Bronchial epithelial cell (primary cell): ENCODE results near the gene SVIL. TPM values are rescaled to one million over a fixed set of nuclear protein-coding genes. Genes with fewer than 3 reads are reported as not detected.

Experiments
- DNase-seq: peaks from one replicate; pipeline ENCODE4 v3.0.0-alpha.2; 2010; ENCODE audit warnings: low read depth
- FAIRE-seq: peaks from 2 replicates; lab custom pipeline; 2011; peaks lifted over from hg19 to GRCh38; lab: Jason Lieb, UNC
- H3K27me3 ChIP-seq: 2 replicates; pipeline ENCODE4 v1.5.1; 2011; ENCODE audit warnings: low read length; ENCODE audit not compliant: control insufficient read depth, insufficient read depth
- H3K36me3 ChIP-seq: 2 replicates; pipeline ENCODE4 v1.5.1; 2011; ENCODE audit warnings: low read length; ENCODE audit not compliant: control insufficient read depth, insufficient read depth
- H3K4me3 ChIP-seq: 2 replicates; pipeline ENCODE4 v1.5.1; 2011; ENCODE audit warnings: mild to moderate bottlenecking, low read depth, low read length, control low read depth
- total RNA-seq: library from RNA; depleted of rRNA; stranded (reverse); fragments of >200 nt; gene quantifications from 2 replicates; pipeline ENCODE4 v1.2.1, GENCODE V29; 2014
- TF ChIP-seq, protein P1 (sequence below): IDR thresholded peaks from 2 replicates; pipeline ENCODE4 v1.5.1; 2011; ENCODE audit warnings: mild to moderate bottlenecking, moderate library complexity, low read length, control low read depth, inconsistent platforms; ENCODE audit not compliant: insufficient read depth, severe bottlenecking

The SVIL gene
- total RNA-seq, 1 donor from 2014 or later: 12.6 TPM

DNA sequence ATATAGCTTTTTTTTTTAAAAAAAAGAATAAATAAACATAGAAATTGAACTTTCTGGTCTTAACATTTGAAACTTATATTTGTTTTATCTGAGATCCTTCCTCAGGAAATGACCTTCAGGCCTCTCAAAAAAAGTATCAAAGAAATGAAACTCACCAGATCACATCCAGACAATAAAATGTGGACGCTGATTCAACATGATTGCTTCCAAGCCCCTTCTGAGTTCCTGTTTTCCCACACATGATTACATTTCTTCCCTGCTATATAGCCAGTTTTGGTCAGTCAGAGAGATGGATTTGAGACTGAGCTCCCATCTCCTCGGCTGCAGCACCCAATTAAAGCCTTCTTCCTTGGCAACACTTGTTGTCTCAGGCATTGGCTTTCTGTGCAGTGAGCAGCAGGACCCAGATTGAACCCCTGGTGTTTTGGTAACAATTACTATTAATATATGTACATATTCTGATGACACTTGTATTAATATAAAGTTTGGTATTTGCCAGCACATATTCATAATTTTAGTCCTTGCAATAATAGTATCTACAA lies 21.8 kb upstream of the SVIL start:
- FAIRE-seq: no peak
- TF ChIP-seq, protein P1, sequence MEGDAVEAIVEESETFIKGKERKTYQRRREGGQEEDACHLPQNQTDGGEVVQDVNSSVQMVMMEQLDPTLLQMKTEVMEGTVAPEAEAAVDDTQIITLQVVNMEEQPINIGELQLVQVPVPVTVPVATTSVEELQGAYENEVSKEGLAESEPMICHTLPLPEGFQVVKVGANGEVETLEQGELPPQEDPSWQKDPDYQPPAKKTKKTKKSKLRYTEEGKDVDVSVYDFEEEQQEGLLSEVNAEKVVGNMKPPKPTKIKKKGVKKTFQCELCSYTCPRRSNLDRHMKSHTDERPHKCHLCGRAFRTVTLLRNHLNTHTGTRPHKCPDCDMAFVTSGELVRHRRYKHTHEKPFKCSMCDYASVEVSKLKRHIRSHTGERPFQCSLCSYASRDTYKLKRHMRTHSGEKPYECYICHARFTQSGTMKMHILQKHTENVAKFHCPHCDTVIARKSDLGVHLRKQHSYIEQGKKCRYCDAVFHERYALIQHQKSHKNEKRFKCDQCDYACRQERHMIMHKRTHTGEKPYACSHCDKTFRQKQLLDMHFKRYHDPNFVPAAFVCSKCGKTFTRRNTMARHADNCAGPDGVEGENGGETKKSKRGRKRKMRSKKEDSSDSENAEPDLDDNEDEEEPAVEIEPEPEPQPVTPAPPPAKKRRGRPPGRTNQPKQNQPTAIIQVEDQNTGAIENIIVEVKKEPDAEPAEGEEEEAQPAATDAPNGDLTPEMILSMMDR: no peak
- H3K27me3 ChIP-seq: no peaks in the 10 kb centered on the region
- DNase-seq: no peak
- H3K4me3 ChIP-seq: no peak overlapping the region
- peaks cover 2% of the 10 kb centered on the region for H3K36me3 ChIP-seq

DNA sequence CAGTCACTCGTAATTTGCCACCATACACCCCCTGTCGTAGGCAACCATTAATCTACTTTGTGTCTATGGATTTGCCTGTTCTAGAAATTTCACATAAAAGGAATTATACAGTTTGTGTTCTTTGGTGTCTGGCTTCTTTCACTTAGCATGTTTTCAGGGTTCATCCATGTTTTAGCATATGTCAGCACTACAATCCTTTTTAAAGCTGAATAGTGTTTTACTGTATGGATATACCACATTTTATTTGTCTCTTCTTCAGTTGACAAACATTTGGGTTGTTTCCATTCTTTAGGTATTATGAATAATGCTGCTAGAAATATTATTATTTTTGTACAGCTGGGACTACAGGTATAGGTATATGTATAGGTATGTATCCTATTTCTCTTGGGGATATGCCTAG lies 17.4 kb upstream of the SVIL start:
- no peak overlapping the region for H3K4me3 ChIP-seq
- H3K27me3 ChIP-seq: no peaks in the 10 kb centered on the region
- DNase-seq (no peak), FAIRE-seq (no peak)
- TF ChIP-seq, protein P1: no peak
- peaks cover under 1% of the 10 kb centered on the region for H3K36me3 ChIP-seq

DNA sequence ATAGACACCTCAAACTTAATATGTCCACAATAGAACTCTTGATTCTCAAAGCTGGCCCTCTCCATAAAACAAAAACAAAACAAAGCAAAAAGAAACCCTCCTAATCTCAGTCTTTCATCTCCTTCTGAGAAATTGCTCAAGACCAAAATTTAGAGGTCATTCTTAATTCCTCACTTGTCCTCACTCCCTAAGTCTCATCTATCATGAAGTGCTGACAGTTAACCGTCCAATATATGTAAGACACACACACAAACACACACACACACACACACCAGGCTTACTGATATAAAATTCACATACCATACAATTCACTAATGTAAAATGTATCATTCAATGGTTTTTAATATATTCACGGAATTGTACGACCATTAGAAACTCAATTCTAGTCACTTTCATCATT lies 17.0 kb upstream of the SVIL start:
- no peaks in the 10 kb centered on the region for H3K36me3 ChIP-seq

DNA sequence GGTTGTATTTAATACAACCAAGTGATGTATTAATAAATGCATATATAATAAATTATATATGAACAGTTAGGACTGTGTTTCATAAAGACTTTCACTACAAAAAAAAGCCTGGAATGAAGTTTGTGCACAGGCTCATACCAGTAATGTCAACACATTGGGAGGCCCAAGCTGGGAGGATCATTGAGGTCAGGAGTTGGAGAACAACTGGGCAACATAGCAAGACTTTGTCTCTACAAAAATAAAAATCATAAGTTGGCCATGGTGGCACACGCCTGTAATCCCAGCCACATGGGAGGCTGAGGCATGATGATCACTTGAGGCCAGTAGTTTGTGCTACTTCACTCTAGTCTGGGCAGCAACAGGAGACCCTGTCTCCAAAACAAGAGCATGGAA lies 15.8 kb upstream of the SVIL start:
- Histone ChIP-seq H3K27me3 (no peaks in the 10 kb centered on the region), H3K4me3 (no peak overlapping the region), H3K36me3 (no peaks in the 10 kb centered on the region)
- FAIRE-seq (no peak), DNase-seq (no peak)
- TF ChIP-seq, protein P1: no peak

More for the DNA sequence above, 17.0 kb upstream of the SVIL start:
- H3K4me3 ChIP-seq: no peak overlapping the region
- no peak for FAIRE-seq
- TF ChIP-seq, protein P1: no peak
- no peaks in the 10 kb centered on the region for H3K27me3 ChIP-seq
- DNase-seq: no peak

DNA sequence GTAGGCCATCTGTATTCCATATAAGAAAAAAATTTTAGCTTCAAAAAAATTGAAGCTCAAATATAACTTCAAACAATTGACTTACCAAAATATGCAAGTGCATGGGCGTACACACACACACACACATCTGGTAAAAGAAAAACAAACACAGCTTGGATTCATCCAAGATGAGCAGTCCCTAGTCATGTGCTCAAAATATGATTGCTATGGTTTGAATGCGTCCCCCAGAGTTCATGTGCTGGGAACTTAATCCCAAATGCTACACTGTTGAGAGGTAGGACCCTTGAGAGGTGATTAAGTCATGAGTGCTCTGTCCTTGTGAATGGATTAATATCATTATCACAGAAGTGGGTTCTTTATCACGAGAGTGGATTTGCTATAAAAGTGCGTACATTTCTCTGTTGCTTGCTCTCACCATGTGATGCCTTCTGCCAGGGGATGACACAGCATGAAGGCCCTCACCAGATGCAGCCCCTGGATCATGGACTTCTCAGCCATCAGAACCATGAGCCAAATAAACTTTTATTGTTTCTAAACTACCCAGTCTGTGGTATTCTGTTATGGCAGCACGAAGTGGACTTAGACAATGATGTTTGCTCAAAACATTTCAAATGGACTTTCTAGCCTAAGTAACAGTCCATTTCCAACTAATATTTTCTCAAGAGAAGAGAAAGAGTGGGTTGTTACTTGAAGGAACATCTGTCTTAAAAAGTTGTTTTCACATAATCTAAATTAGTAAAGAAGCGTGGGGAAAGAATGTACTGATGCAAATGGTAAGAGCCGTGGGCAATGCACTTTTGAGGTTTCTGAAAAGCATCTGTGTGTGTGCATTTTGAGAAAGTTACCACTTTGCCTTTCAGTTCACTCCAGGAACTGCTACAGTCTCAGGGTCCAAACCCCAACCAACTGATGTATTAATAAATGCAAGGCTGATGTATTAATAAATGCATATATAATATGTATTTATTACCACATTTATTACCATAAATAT lies 15.1 kb upstream of the SVIL start:
- DNase-seq (no peak), FAIRE-seq (no peak)
- H3K27me3 ChIP-seq: no peaks in the 10 kb centered on the region

More for the DNA sequence above, 15.1 kb upstream of the SVIL start:
- Histone ChIP-seq H3K4me3 (no peak overlapping the region), H3K36me3 (no peaks in the 10 kb centered on the region)
- TF ChIP-seq, protein P1: no peak
